HG03097 (cell line): ENCODE data around the gene RBM20.
"Not testable (repeated sequence)": the region's sequence is repeated elsewhere in the genome, so short reads cannot be mapped to it uniquely, and the experiment has no call there.

Source experiments
- ATAC-seq: cut with Tn5 transposase; IDR thresholded peaks from one replicate; pipeline ENCODE4 v1.9.1; 2021; ENCODE audit not compliant: unreplicated experiment, low FRiP score

Gene RBM20

GRCh38 chr10:110725801-110726630 lies 81.9 kb downstream of the RBM20 start:
- no peak for ATAC-seq

- not testable (repeated sequence) for ATAC-seq
These were observed 83.6 kb downstream of the RBM20 start for GRCh38 chr10:110727785-110728184.

GRCh38 chr10:110730345-110731050 lies 86.4 kb downstream of the RBM20 start:
- ATAC-seq: no peak

GRCh38 chr10:110733218-110733952 lies 89.2 kb downstream of the RBM20 start:
- ATAC-seq: no peak

GRCh38 chr10:110735620-110736027 lies 91.5 kb downstream of the RBM20 start:
- no peak for ATAC-seq

GRCh38 chr10:110737886-110738634 lies 93.9 kb downstream of the RBM20 start:
- ATAC-seq: no peak

GRCh38 chr10:110739811-110740271 lies 95.7 kb downstream of the RBM20 start:
- no peak for ATAC-seq

GRCh38 chr10:110742801-110743200 lies 98.7 kb downstream of the RBM20 start:
- no peak for ATAC-seq

GRCh38 chr10:110744782-110745181 lies 100.6 kb downstream of the RBM20 start:
- ATAC-seq: no peak

GRCh38 chr10:110746254-110746826 lies 102.2 kb downstream of the RBM20 start:
- no peak for ATAC-seq

GRCh38 chr10:110746969-110747608 lies 103.0 kb downstream of the RBM20 start:
- ATAC-seq: no peak

- no peak for ATAC-seq
These were observed 103.7 kb downstream of the RBM20 start for GRCh38 chr10:110747609-110748464.

GRCh38 chr10:110748970-110749369 lies 104.8 kb downstream of the RBM20 start:
- ATAC-seq: no peak

GRCh38 chr10:110750931-110751330 lies 106.8 kb downstream of the RBM20 start:
- no peak for ATAC-seq

- ATAC-seq: no peak
These were observed 107.7 kb downstream of the RBM20 start for GRCh38 chr10:110751850-110752249.

GRCh38 chr10:110753462-110753861 lies 109.3 kb downstream of the RBM20 start:
- ATAC-seq: no peak

- no peak for ATAC-seq
These were observed 110.4 kb downstream of the RBM20 start for GRCh38 chr10:110754375-110755105.

GRCh38 chr10:110755781-110756180 lies 111.6 kb downstream of the RBM20 start:
- no peak for ATAC-seq
